ENCODE measurements around the gene GOT2.
"Not testable (repeated sequence)": the region's sequence is repeated elsewhere in the genome, so short reads cannot be mapped to it uniquely, and the experiment has no call there.

Gene GOT2

GRCh38 chr16:58733671-58734458 lies at the start of gene GOT2:
GOT2 (minus strand) TSS chr16:58734316; CDS start chr16:58734228, 88 bp downstream.
- peak; percentile 54 for DNase-seq

GRCh38 chr16:58779291-58779690 lies 45.2 kb upstream of the GOT2 start:
- not testable (repeated sequence) for DNase-seq

GRCh38 chr16:58773870-58774269 lies 39.8 kb upstream of the GOT2 start:
- DNase-seq, result no peak

- no peak for DNase-seq
Measured at GRCh38 chr16:58768145-58768544, 34.0 kb upstream of the GOT2 start.

GRCh38 chr16:58767581-58767980 lies 33.5 kb upstream of the GOT2 start:
- DNase-seq, result no peak

GRCh38 chr16:58756650-58757332 lies 22.7 kb upstream of the GOT2 start:
- DNase-seq, result no peak

- DNase-seq, result peak; percentile 57
Measured at GRCh38 chr16:58755989-58756649, 22.0 kb upstream of the GOT2 start.

GRCh38 chr16:58753711-58754134 lies 19.6 kb upstream of the GOT2 start:
- no peak for DNase-seq

GRCh38 chr16:58744497-58744896 lies 10.4 kb upstream of the GOT2 start:
- DNase-seq, result no peak

GRCh38 chr16:58741976-58742375 lies 7.9 kb upstream of the GOT2 start:
- no peak for DNase-seq

GRCh38 chr16:58741166-58741565 lies 7.0 kb upstream of the GOT2 start:
- DNase-seq, result no peak

- no peak for DNase-seq
Measured at GRCh38 chr16:58738672-58739296, 4.7 kb upstream of the GOT2 start.

- not testable (repeated sequence) for DNase-seq
Measured at GRCh38 chr16:58736341-58736740, 2.2 kb upstream of the GOT2 start.

GRCh38 chr16:58734459-58734787 lies 307 bp upstream of the GOT2 start:
- no peak for DNase-seq

GRCh38 chr16:58733248-58733670 lies 857 bp downstream of the GOT2 start:
- DNase-seq, result no peak

- no peak for DNase-seq
Measured at GRCh38 chr16:58732545-58733247, 1.4 kb downstream of the GOT2 start.

GRCh38 chr16:58730724-58731370 lies 3.3 kb downstream of the GOT2 start:
- no peak for DNase-seq

- DNase-seq, result no peak
Measured at GRCh38 chr16:58727796-58728568, 6.1 kb downstream of the GOT2 start.

GRCh38 chr16:58727028-58727781 lies 6.9 kb downstream of the GOT2 start:
- no peak for DNase-seq

GRCh38 chr16:58723109-58723508 lies 11.0 kb downstream of the GOT2 start:
- DNase-seq, result no peak

- no peak for DNase-seq
Measured at GRCh38 chr16:58717994-58718393, 16.1 kb downstream of the GOT2 start.

Data from NCI-H510A treated with DMSO at 0.1 percent for 48 hours (cell line).